Peyer's patch (tissue), 4 donors: ENCODE data around the gene FBXO48. TPM values are rescaled to one million over a fixed set of nuclear protein-coding genes. Genes with fewer than 3 reads are reported as not detected.

Experiments used
- DNase-seq, 3 donors: peaks; one replicate each; pipeline ENCODE4 v3.0.0-alpha.2; 2017 to 2019
- H3K27ac ChIP-seq, 4 donors: fragments of 200-600 bp; sonication (generic); one replicate each; pipeline ENCODE4 v1.5.1; 2016 to 2019
- H3K27me3 ChIP-seq, 2 donors: fragments of 200-600 bp; sonication (generic); one replicate each; pipeline ENCODE4 v1.5.1; 2019
- H3K36me3 ChIP-seq, 3 donors: fragments of 200-600 bp; sonication (generic); one replicate each; pipeline ENCODE4 v1.5.1; 2016 to 2019
- H3K4me1 ChIP-seq, 4 donors: fragments of 200-600 bp; sonication (generic); one replicate each; pipeline ENCODE4 v1.5.1; 2016 to 2019
- H3K4me3 ChIP-seq, 4 donors: fragments of 200-600 bp; sonication (generic); 1 replicate in 3 of 4; 2 replicates in 1 of 4; pipeline ENCODE4 v1.5.1; 2016 to 2019; ENCODE audit warnings: mild to moderate bottlenecking in 1 of 4
- H3K9me3 ChIP-seq, 4 donors: fragments of 200-600 bp; sonication (generic); one replicate each; pipeline ENCODE4 v1.5.1; 2016 to 2019; ENCODE audit warnings: mild to moderate bottlenecking in 1 of 4
- POLR2A ChIP-seq, 2 donors: fragments of 450-650 bp; IDR thresholded peaks; one replicate each; pipeline ENCODE4 v1.5.1; 2017; ENCODE audit warnings: antibody characterized with exemption in 2 of 2, mild to moderate bottlenecking in 2 of 2, moderate library complexity in 2 of 2
- total RNA-seq, 4 donors: library from RNA; depleted of rRNA; stranded (reverse); fragments of >200 nt; gene quantifications; one replicate each; pipeline ENCODE4 v1.1.0, GENCODE V29; 2016
- TF ChIP-seq, protein P1 (sequence below), 6 experiments: fragments of 450-650 bp in 4 of 6; fragments of 200-600 bp in 2 of 6; sonication (generic) in 1 of 6; IDR thresholded peaks; one replicate each; pipeline ENCODE4 v1.5.1; 2017 to 2019; ENCODE audit warnings: antibody characterized with exemption in 6 of 6, mild to moderate bottlenecking in 3 of 6, moderate library complexity in 1 of 6

The FBXO48 gene
- total RNA-seq, 4 donors from 2014 or later: 0.83 to 2.6 (median 1.4) TPM

- no peaks in the 10 kb centered on the region for H3K36me3 ChIP-seq
- no peaks in the 10 kb centered on the region for H3K27me3 ChIP-seq
- no peaks in the 10 kb centered on the region for H3K9me3 ChIP-seq
- TF ChIP-seq, protein P1, sequence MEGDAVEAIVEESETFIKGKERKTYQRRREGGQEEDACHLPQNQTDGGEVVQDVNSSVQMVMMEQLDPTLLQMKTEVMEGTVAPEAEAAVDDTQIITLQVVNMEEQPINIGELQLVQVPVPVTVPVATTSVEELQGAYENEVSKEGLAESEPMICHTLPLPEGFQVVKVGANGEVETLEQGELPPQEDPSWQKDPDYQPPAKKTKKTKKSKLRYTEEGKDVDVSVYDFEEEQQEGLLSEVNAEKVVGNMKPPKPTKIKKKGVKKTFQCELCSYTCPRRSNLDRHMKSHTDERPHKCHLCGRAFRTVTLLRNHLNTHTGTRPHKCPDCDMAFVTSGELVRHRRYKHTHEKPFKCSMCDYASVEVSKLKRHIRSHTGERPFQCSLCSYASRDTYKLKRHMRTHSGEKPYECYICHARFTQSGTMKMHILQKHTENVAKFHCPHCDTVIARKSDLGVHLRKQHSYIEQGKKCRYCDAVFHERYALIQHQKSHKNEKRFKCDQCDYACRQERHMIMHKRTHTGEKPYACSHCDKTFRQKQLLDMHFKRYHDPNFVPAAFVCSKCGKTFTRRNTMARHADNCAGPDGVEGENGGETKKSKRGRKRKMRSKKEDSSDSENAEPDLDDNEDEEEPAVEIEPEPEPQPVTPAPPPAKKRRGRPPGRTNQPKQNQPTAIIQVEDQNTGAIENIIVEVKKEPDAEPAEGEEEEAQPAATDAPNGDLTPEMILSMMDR (IDR thresholded peaks at IDR 0.05): peak; percentile 80 to 96 (median 89)
- TF ChIP-seq POLR2A (IDR thresholded peaks at IDR 0.05): no peak
- DNase-seq: peak in 2 of 3 donors; percentile 87 to 94
- no peak overlapping the region for H3K4me3 ChIP-seq
- H3K27ac ChIP-seq: peak overlapping the region in 2 of 4 donors; percentile 13 to 71
- H3K4me1 ChIP-seq: peaks cover 0 to 7% (median 3%) of the 10 kb centered on the region in 4 donors
These were observed 25.7 kb downstream of the FBXO48 start for GRCh38 chr2:68441179-68441993.

DNA sequence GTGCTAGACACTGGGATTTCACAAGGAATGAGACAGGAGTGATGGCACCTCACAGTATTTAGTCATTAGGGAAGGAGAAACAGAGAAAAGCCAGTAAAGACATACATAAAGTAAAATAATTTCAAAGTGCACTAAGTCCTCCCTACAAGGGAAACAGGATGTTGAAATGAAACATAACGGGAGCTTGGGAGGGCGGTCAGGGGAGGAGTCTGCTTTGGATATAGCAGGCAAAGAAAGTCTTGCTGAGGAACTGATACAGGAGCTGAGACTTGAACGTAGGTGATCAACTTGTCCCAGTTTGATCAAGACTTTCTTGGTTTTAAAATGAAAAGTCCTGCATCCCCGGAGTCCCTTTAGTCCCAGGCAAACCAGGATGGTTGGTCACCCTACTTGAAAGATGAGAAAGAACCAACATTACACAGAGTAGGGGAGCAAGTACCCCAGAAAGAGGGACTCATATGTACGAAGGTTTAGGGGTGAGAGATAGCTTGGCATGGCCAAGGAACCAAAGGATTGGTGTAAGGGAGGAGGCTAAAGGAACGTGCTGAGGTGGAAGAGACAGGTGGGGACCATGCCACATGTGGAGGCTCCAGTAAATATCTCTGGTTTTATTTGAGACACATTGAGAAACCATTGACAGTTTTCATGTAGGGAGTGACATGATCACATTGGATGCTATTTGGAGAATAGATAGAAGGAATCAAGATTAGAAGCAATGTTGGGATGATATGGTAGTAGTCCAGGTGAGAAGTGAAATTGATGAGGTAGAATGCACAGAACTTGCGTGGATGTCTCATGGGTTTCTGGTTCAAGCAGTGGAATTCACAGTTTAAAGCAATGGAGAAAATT is 28.4 kb downstream of the FBXO48 start:
- Histone ChIP-seq H3K27me3 (no peaks in the 10 kb centered on the region), H3K36me3 (no peaks in the 10 kb centered on the region), H3K4me1 (peaks cover 0 to 7% (median 3%) of the 10 kb centered on the region in 4 donors), H3K4me3 (no peak overlapping the region), H3K27ac (no peak overlapping the region), H3K9me3 (no peaks in the 10 kb centered on the region)
- no peak for DNase-seq
- TF ChIP-seq, protein P1 (IDR thresholded peaks at IDR 0.05): no peak
- TF ChIP-seq POLR2A (IDR thresholded peaks at IDR 0.05): no peak

- Histone ChIP-seq H3K27ac (peak overlapping the region; percentile 20 to 38 (median 33)), H3K27me3 (no peaks in the 10 kb centered on the region), H3K9me3 (no peaks in the 10 kb centered on the region), H3K36me3 (no peaks in the 10 kb centered on the region), H3K4me3 (no peak overlapping the region), H3K4me1 (peaks cover 0 to 4% (median 1%) of the 10 kb centered on the region in 4 donors)
- TF ChIP-seq, protein P1 (IDR thresholded peaks at IDR 0.05): no peak
- TF ChIP-seq POLR2A (IDR thresholded peaks at IDR 0.05): no peak
- no peak for DNase-seq
These were observed 30.8 kb downstream of the FBXO48 start for GRCh38 chr2:68436270-68436669.

DNA sequence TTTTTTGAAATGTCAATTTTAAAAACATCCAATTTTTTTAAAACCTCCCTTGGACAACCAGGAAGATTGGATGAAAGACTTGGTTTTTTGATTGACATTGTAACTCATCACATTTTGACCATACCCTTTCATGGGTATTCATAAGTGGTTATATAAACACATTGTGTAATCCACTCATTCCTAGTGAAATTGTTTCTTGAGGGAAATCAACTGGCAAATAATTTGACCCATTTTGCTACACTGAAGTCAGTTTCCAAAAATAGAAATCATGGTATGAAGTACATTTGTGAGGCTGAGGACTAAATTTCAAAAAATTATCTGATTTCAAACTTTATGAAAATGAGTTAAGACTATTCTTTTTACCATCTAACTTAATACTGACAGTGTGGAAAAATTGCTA is 31.5 kb downstream of the FBXO48 start:
- H3K4me1 ChIP-seq: no peaks in the 10 kb centered on the region
- no peak for DNase-seq
- no peaks in the 10 kb centered on the region for H3K27me3 ChIP-seq
- TF ChIP-seq, protein P1 (IDR thresholded peaks at IDR 0.05): no peak
- no peak for TF ChIP-seq POLR2A (IDR thresholded peaks at IDR 0.05)
- peak overlapping the region in 1 of 4 donors; percentile 35 for H3K27ac ChIP-seq
- H3K36me3 ChIP-seq: no peaks in the 10 kb centered on the region
- H3K4me3 ChIP-seq: no peak overlapping the region
- H3K9me3 ChIP-seq: no peaks in the 10 kb centered on the region

GRCh38 chr2:68434981-68435380 is 32.1 kb downstream of the FBXO48 start:
- H3K9me3 ChIP-seq: no peaks in the 10 kb centered on the region
- DNase-seq: no peak
- no peak overlapping the region for H3K27ac ChIP-seq

More at GRCh38 chr2:68434981-68435380, 32.1 kb downstream of the FBXO48 start:
- no peaks in the 10 kb centered on the region for H3K36me3 ChIP-seq
- no peak for TF ChIP-seq POLR2A (IDR thresholded peaks at IDR 0.05)
- TF ChIP-seq, protein P1 (IDR thresholded peaks at IDR 0.05): no peak
- H3K4me1 ChIP-seq: no peaks in the 10 kb centered on the region
- no peak overlapping the region for H3K4me3 ChIP-seq
- H3K27me3 ChIP-seq: no peaks in the 10 kb centered on the region
